Measurements from ENCODE around the gene GRPEL2.

GRPEL2 gene

DNA sequence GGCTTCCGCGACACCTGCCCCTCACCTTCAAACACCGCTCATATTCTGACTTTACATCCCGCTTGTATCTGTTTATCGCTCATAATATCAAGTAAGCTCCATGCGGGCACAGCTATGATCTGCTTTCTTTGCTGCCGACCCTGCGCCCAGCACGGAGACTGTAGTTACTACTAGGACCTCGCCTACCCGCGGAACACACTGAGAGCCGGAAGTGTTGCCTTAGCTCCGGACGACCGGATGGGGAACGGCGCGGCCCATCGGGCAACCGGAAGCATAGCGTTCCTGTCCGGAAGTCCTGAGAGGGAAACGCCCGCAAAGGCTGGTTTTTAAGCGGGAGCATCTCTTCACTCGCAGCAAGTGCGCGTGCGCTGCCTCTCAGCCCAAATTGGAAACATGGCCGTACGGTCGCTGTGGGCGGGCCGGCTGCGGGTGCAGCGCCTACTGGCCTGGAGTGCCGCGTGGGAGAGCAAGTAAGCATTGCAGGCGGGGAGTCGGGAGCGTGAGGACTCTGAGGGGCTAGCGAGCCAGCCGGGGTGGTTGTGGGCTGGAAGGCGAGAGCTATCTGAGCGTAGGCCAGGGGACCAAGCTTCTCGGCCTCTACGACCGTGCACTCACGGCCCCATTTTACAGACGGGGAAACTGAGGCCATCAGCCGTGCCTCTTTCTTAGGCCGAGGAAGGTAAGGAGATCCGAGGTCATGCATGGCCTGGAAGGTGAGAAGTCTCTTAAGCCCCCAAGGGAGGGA, at the start of gene GRPEL2:
Gene GRPEL2, plus strand, starts transcription at position 353 of the 745 bp plus-strand sequence. Its CDS starts 41 bp downstream, at position 394.
- DNase-seq = peak; percentile 98

- no peak for DNase-seq
Measured at GRCh38 chr5:149297340-149298025, 47.8 kb upstream of the GRPEL2 start.

- DNase-seq = no peak
Measured at GRCh38 chr5:149298163-149298562, 47.1 kb upstream of the GRPEL2 start.

DNA sequence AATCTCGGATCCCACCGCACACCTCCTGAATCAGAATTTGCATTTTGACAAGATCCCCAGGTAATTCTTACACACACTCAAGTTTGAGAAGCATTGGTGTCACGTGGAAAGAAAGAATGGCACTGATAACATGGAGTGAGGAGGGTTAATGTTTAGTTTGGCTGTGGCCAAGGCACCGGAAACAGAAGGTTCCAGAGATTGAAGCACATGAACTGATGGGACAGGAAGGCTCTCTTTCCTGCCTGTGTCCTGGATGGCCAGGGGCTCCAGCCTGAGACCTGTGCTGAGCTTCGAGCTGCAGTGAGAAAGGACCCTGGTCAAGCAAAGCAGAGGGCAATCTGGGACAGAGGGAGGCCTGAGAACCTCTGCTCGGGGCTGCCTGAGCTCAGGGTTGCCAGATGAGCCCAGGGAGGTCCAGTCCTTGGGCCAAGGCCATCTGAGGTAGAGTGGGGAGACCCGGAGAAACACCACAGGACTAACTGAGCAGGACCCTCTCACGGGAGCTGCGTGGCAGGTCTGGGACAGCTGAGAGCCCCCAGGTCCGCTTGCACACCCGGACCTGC, 46.4 kb upstream of the GRPEL2 start:
- no peak for DNase-seq

GRCh38 chr5:149299451-149300054, 45.7 kb upstream of the GRPEL2 start:
- DNase-seq = no peak

DNA sequence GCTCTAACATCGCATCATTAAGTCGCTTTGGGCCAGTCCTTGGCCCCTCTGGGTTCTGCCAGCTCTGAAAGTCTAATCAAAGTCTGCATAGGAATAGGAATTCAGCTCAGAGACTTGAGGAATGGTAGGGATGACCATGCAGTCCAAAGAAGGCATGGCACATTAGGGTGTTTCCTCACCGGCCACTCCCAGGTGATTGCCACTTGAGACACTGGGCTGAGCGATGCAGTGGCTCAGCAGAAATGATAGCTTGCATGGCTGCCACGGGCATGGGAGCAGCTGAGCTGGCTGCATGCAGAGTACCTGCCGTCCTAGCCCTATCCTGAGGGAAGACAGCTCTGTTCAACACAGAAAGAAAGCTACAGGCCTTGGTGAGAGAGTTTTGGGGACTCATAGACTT, 44.9 kb upstream of the GRPEL2 start:
- DNase-seq = no peak

DNA sequence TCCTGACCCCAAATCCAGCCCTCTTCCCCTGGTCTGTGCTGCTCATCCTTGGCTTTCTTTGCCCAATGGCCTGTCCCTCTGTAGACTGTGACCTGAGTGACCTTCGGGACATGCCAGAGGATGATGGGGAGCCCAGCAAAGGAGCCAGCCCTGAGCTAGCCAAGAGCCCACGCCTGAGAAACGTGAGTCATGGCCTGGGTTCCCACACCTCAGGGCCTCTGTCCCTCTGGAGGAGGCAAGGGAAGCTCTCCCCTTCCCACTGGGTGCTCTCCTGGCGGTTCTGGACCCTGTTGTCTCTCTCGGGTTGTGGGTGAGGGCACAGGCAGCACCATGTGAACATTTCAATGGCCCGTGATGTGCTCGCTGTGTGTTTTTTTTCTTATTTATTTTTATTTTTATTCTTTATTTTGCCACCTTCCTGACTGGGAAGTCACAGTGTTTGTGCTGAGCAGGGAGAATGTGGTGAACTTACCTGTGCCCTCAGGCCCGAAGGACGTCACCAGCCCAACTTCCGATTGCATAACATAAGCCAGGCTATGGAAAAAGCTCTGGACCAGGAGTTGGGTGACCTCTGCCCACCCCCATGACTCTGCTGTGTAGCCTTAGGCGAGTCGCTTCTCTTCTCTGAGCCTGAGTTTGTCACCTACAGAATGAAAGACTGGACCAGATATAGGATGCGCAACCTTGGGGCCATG, 44.1 kb upstream of the GRPEL2 start:
- no peak for DNase-seq

GRCh38 chr5:149301744-149302380, 43.4 kb upstream of the GRPEL2 start:
- no peak for DNase-seq

DNA sequence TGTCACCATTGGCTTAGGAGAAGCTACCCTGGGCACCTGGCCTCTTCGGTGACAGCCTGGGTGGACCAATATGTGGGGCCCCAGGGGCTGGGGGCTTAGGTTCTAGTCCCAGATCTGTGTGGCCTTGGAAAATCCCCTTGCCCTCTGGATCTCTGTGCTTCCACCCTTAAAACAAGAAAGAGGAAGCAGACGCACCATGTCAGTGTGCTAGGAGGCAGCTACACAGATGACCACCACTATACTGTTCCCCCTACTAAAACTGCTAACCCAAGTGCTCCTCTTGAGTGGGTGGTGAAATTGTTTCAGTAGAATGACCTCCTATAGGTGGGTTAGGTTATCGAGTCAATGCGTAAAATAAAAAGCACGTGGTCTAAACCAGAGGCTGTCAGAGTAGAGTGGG, 42.7 kb upstream of the GRPEL2 start:
- DNase-seq = no peak

DNA sequence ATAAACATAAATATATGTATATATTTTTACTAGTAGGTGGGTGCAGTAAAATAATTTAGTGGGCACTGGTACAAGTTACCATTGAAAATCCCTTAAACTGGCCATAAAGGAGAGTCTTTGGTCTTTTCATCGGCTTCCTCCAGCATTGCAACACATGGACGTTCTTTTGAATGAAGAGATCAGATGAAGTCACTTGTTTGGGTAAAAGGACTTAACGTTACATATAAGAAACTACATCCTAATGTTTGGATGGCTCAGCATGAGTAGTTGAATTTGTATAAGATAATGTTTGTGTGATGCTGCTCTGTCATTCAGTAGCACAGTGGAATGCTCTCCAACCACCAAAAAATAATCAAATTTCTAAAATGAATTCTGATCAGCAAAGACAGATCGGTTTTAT, 42.1 kb upstream of the GRPEL2 start:
- no peak for DNase-seq

DNA sequence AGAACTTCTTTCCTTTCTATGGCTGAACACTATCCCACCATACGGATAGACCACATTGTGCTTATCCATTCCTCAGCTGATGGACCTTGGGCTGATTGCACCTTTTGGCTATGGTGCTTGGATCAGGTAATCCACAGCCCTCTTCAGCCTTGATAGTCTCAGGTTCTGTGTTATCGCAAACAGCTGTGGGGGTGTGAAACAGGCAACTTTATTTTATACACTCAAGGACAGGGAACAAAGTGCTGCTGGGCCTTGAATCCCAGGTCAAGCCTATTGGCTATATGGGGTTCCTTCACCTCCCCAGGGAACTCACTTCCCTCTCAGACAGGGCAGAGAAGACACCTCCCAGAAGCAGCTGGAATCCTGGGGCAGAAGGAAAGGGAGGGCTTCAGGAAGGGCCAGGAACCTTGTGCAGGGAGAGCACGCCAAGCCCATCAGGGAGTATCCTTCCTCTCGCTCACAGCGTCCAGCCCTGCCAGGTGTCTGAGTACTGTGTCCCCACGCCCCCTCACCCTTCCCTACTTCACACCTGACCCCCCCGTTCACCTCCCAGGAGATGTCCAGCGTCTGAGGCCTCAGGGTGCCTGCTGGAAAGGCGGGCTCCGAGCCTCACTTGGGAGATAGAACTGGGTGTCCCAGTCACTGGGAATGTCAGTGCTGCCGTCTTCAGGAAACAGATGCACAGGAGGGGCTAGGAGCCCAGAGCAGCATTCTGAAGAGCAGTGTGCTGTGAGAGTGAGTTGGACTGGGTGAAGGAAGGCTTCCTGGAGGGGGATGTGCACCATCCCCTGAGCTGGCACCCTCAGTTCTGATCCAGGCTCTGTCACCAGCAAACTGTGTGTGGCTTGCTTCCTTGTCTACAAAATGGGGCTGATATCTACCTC, 40.9 kb upstream of the GRPEL2 start:
- DNase-seq = no peak

DNA sequence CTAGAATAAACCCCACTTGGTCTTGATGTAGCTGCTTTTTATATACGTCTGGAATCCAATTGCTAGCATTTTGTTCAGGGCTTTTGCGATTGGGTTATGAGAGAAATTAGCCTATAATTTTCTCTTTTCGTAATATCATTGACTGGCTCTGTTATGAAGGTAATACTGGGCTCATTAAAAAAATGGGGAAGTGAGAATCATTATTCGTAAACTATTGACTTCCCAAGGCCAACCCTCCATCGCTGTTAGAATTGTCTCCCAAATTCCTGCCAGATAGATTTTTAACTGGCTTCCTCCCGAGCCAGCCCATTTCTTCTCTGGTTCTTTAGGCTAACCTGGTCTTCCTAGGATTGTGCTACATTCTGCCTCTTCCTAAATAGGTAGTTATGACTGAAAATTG, 35.9 kb upstream of the GRPEL2 start:
- no peak for DNase-seq

- DNase-seq = no peak
Measured at GRCh38 chr5:149310488-149310887, 34.8 kb upstream of the GRPEL2 start.

DNA sequence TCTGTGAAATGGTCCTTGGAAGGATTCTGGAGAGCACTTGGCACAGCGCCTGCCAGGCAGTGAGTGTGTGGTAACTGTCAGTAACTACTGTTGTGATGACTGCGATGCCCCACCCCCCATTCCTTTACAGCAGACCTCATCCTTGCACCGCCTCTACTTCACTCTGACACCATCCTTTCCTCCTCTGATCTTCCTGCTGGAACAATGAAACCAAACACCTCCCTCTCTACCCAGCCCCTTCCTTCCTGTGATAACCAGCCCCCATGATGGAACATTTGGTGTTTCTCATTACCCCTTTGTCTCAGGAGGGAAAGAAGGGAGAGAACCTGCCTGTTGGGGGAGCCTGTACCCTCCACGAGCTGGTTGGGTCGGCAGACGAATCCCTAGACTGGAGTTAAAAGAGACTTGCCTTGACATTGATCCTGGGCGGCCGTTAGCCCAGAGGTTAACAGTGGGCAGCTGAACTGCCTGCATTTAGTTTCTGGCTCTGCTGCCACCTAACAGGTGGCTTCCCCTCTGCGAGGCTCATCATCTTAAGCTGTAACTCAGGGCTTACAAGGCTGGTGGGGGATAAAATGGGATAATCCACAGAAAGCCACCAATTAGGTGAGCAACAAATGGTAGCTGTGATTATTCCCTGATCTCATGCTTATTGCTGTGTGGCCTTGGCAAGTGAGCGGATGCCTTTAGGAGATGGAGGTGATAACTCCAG, 34.2 kb upstream of the GRPEL2 start:
- DNase-seq = no peak

- DNase-seq = peak; percentile 20
Measured at GRCh38 chr5:149313151-149313841, 32.0 kb upstream of the GRPEL2 start.

DNA sequence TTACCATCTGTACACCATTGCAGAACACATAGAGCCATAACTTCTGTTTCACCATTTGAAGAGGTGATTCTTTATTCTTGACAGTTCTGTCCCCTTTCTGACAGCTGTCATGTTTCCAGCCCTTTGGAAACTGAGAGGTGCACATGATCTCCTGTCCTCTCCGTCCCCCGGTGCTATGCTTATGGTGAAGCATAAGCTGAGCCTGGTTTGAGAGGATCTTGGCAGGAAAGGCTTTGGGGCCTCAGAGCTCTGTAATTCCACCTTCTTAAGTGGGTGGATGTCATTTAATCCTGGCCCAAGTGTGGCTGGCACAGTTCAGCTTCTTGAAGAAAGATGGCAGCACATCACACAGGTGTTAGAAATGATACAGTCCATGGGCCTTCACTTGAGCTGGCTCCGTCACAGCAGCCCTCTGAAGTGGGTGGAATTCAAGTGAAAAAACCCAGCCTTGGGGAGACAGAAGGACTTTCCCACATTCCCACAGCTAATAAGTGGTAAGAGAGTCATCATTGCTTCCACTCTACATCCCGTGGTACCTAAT, 30.7 kb upstream of the GRPEL2 start:
- no peak for DNase-seq

DNA sequence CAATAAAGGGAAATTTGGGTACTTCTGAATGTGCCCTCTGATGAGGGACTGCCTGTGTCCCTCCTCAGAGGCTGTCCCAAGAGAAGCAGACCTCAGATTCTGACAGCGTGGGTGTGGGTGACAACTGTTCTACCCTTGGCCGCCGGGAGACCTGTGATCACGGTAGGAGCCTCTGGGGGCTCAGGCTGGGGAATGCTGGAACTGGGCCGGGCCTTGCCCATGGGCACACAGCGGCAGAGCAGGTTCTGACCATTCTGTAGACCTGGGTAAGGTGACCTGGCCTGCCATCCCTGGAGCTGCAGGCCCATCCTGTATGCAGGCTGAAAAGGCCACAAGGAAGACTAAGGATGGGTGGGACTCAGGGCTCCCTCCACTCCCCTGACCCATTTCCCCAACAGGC, 29.5 kb upstream of the GRPEL2 start:
- no peak for DNase-seq

DNA sequence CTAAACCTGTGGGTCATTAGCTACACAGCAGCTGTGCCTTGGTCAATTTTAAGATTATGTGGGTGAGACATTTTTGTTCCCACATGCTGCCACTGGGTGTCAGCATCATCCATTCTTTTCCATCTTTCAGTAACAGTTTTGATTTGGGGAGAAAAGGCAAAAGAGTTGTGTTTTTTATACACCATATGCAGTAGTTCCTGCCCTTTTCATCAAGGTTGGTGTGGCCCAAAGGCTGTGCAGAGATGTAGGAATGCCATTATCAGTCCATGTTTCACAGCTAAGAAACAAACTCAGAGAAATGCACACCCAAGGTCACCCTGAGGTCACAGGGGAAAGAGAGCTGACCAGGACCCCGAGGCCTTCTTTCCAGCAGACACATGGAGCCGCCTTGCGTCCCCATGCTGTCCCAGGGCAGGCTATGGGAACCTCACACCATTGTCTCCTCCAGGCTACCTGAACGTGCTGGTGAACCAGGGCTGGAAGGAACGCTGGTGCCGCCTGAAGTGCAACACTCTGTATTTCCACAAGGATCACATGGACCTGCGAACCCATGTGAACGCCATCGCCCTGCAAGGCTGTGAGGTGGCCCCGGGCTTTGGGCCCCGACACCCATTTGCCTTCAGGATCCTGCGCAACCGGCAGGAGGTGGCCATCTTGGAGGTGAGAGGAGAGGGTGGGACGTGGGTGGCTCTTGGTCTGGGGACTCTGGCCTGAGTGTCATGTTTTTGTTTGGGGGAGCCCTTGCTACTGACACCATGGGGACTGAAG, 27.8 kb upstream of the GRPEL2 start:
- DNase-seq = peak; percentile 52

DNA sequence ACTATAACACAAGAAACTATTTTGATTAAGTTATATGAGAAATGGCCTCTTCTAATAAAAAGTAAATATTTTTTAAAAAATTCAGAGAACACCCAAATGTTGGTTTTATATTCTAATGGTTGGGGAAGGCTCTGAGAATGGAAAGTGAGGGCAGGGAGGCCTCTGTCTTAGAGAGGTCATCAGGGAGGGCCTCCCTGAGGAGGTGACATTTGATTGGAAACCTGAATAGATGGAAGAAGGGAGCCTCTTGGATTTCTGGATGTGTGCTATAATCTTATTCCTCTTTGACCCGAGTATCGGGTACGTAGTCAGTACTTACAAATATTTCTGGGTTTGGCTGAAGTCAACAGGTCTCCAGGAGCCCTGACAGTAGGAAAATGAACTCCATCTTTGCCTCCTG, 26.1 kb upstream of the GRPEL2 start:
- no peak for DNase-seq
